NT2/D1 (cell line): ENCODE data around the gene CUL4B.

ENCODE experiments used
- SUZ12 ChIP-seq: IDR thresholded peaks from 2 replicates; pipeline ENCODE4 v1.6.1; 2011; ENCODE audit not compliant: insufficient read length, insufficient read depth; ENCODE audit errors: extremely low read depth
- YY1 ChIP-seq: IDR thresholded peaks from 2 replicates; pipeline ENCODE4 v1.6.1; 2011; ENCODE audit not compliant: insufficient read length, insufficient read depth
- ZNF274 ChIP-seq: IDR thresholded peaks from 2 replicates; pipeline ENCODE4 v1.6.1; 2011; ENCODE audit warnings: mild to moderate bottlenecking, low read depth, low read length

GRCh38 chrX:120477453-120477852, 83.3 kb downstream of the CUL4B start:
- TF ChIP-seq ZNF274 (no peak), YY1 (no peak), SUZ12 (no peak)
